SK-N-MC (cell line): Measurements from ENCODE around the gene UGGT2.
"Not testable (repeated sequence)": the region's sequence is repeated elsewhere in the genome, so short reads cannot be mapped to it uniquely, and the experiment has no call there.

ENCODE experiments used
- EZH2 ChIP-seq: fragments of 200-600 bp; sonication (generic); IDR thresholded peaks from one replicate; pipeline ENCODE4 v1.6.1; 2017; ENCODE audit warnings: antibody characterized with exemption
- FOXP2 ChIP-seq: optimal IDR thresholded peaks from 2 replicates; pipeline ENCODE3; 2011; ENCODE audit warnings: mild to moderate bottlenecking, moderate library complexity; ENCODE audit not compliant: insufficient read depth; ENCODE audit errors: extremely low read length, control extremely low read depth
- POLR2AphosphoS5 ChIP-seq: IDR thresholded peaks from 2 replicates; pipeline ENCODE4 v1.6.1; 2012; ENCODE audit warnings: mild to moderate bottlenecking, low read depth, low read length, borderline replicate concordance

- not testable (repeated sequence) for TF ChIP-seq EZH2, POLR2AphosphoS5, FOXP2
Measured at GRCh38 chr13:96046449-96047126, 6.6 kb downstream of the UGGT2 start.
